Measurements from ENCODE around the gene KCNT2.

Gene KCNT2

GRCh38 chr1:196449460-196449859, 158.8 kb downstream of the KCNT2 start:
- DNase-seq (ENCODE audit: low spot score), result no peak

GRCh38 chr1:196445775-196446174, 162.5 kb downstream of the KCNT2 start:
- DNase-seq (ENCODE audit: low spot score), result no peak

DNA sequence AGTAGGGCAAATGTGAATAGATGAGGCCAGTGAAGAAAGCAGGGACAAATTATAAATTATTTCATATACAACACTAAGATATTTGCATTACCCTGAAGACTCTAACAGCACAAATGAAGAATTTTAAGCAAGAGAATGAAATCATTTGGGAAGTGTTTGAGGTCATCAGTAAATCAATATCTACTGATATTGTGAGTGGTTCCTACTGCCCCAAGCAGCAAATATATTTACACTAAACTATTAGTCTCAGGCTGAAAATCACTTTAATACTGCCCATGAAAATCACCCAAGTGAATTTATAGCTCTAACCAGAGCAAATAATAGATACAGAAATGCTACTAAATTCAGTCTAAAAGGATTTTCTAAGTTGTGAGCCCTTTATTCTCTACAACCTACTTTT, 163.6 kb downstream of the KCNT2 start:
- no peak for DNase-seq (ENCODE audit: low spot score)

GRCh38 chr1:196442366-196442765, 165.9 kb downstream of the KCNT2 start:
- no peak for DNase-seq (ENCODE audit: low spot score)

GRCh38 chr1:196440711-196441110, 167.5 kb downstream of the KCNT2 start:
- DNase-seq (ENCODE audit: low spot score), result no peak

GRCh38 chr1:196438329-196438728, 169.9 kb downstream of the KCNT2 start:
- no peak for DNase-seq (ENCODE audit: low spot score)

DNA sequence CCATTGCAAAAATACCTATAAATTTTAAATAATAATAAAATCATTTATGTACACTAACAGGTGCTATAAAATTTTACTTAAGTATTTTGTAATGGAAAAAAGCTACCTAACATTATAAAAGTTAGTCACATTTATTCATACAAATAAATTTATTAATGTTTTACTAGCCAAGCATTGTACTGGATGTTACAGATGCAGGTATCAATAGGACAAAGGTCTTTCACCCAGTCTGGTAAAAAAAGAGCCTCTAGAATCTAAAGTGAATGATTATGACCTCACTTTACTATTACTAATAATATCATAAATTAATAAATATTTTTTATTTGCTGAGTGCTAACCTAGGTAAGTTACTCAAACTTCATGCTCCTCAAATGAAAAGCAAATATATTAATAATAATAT, 170.6 kb downstream of the KCNT2 start:
- DNase-seq (ENCODE audit: low spot score), result no peak

DNA sequence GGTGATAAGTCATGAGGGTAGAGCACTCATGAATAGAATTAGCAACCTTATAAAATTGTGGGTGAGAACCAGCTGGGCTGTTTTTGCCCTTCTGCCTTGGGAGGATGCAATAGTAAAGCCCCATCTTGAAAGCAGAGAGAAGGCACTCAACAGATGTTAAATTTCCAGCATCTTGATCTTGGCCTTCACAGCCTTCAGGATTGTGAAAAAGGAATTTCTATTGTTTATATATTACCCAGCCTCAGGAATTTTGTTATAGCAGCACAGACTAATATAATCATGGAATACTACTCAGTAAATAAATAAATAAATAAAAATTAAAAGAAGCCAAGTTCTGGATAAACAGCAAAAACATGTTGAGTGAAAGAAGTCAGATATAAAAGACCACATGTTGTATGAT, 175.2 kb downstream of the KCNT2 start:
- DNase-seq (ENCODE audit: low spot score), result no peak

DNA sequence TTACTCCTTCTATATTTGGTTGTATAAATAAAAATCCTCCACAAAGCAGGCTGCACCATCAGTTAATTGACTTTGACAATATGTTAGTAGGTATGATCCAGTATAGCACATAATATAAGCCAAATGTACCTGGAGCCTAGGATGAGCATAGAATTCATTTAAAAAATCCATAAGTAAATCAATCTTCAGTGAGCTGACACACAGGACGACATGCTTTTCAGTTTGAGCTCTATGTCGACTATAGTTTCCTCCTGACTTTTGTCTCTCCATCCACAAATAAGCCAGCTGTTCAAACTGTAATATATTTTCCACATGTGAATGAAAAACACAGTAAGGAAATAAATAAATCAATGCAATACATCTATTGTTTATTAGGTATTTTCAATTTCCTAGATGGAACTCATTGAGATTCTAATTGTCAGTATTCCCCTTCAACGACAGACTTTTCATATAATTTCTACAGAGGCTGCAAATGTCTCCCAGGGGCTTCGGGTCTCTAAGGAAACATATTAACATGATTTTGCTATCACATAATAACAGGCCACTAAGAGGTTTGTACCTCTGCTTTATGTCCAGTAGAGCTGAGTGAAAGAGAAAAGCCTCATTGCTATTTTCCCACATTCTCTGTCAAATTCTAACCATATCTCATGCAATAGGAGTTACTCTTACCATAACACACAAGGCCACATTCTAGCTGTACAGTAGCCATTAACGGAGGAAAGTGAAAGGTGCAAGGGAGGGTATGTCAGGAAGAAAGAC, 180.1 kb downstream of the KCNT2 start:
- no peak for DNase-seq (ENCODE audit: low spot score)

GRCh38 chr1:196425513-196425912, 182.7 kb downstream of the KCNT2 start:
- no peak for DNase-seq (ENCODE audit: low spot score)

DNA sequence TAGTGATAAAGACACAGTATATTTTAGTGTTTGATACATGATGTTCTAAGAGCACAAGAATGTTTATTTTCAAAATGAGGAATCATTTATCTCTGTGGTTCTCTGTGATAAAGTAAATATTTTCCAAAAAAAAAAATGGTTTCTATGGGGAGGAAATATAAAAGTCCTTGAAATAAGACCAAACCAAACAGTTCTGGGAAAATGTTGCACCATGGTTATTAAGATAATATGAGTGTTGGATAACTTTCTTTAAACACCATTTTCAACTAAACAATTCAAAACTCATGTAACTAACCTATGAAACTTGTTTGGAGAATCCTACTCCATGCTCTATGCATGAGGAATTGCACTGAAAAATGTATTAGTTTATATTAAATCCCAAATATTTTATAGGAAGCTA, 184.6 kb downstream of the KCNT2 start:
- DNase-seq (ENCODE audit: low spot score), result no peak

GRCh38 chr1:196418772-196419171, 189.5 kb downstream of the KCNT2 start:
- no peak for DNase-seq (ENCODE audit: low spot score)

DNA sequence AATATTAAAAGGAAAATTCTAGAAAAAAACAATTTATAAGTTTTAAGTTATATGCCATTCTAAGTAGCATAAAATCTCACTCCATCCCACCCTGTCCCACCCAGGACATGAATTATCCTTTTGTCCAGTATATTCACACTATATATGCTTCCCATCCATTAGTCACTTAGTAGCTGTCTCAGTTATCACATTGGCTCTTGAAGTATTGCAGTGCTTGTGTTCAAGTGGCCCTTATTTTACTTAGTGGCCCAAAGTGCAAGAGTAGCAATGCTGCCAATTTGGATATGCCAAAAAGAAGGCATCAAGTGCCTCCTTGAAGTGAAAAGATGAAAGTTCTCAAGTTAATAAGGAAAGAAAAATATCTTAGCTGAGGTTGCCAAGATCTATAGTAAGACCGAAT, 192.3 kb downstream of the KCNT2 start:
- DNase-seq (ENCODE audit: low spot score), result no peak

DNA sequence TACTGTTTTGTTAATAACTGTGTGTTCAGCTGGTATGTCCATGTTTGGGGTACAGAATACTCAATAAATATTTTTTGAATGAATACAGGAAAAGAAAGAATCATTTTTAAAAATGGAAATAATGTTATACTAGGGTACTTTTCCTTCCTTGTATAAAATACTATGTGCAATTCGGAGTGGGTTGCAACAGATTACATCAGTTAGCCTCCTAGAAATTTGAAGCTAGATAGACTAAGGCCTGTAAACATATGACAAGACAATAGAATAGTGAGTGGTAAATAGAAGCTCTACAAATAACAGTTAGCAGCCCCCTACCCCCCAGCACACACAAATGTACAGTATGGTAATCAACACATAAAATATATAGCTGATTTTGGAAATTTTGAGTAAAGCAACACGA, 195.9 kb downstream of the KCNT2 start:
- DNase-seq (ENCODE audit: low spot score), result no peak

- no peak for DNase-seq (ENCODE audit: low spot score)
These were observed 197.5 kb downstream of the KCNT2 start for GRCh38 chr1:196410768-196411167.

GRCh38 chr1:196409586-196409985, 198.7 kb downstream of the KCNT2 start:
- DNase-seq (ENCODE audit: low spot score), result no peak

GRCh38 chr1:196407358-196408051, 200.7 kb downstream of the KCNT2 start:
- DNase-seq (ENCODE audit: low spot score), result no peak

DNA sequence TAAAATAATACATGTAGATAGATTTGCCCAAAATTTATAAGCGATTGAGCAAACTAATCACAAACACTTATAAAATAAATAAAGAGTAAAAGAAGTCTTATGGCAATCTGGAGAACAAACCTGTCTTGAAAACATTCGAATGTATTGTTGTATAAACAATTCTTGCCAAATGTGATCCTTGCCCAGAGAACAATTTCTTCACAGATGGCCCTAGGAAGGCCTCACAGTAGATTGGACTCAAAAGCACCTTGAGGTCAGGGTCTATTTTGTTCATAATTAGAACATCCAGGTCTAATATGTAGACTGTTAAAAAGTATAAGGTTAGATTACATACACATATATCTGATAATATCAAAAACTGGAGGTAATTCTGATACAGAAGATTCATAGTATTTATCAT, 202.4 kb downstream of the KCNT2 start:
- no peak for DNase-seq (ENCODE audit: low spot score)

DNA sequence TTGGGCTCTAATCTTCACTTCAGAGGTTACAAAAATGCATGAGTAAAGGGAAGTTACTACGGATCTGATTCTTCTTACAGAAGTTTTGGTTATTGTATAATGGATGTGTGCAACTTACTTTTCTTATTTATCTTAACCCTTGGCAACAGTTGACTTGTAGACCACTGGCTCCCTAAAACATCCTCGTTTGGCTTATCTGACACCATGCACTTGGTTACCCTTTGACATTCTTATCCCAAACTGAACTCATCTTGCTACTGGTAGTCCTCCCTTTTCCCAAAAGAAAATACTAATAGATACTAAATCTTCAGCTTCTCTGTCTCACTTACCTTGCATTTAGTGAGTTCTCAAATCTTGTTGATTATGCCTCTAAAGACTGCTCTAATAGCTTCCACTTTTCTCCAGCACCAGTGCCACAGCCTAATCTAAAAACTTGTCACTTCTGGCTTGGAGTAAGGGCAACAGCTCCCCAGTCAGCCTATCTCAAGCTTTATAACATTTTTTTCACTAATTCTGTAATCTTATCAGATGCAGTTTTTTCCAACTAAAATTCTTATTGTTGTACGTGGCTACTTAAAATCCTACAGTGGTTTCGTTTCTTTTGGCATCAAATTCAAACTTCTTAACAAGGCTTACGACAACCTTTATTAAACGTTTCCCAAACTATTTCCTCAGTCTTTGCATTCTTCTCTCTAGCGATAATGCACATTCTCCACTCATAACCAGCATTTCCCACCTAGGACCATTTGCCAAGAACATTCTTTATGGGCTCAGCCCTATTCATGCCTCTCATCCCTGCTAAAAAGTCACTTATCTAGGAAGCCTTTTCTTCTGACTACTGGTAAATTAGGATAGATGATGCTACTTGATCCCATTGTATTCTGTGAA, 204.2 kb downstream of the KCNT2 start:
- no peak for DNase-seq (ENCODE audit: low spot score)

GRCh38 chr1:196401891-196402290, 206.3 kb downstream of the KCNT2 start:
- DNase-seq (ENCODE audit: low spot score), result no peak

- no peak for DNase-seq (ENCODE audit: low spot score)
These were observed 206.8 kb downstream of the KCNT2 start for GRCh38 chr1:196401452-196401833.

Data from Ammon's horn (tissue), 1 donor.